Panc1 (cell line): ENCODE measurements around the gene SYNE1.

ENCODE experiments used
- POLR2AphosphoS5 ChIP-seq: IDR thresholded peaks from 2 replicates; pipeline ENCODE4 v1.6.1; 2012; ENCODE audit warnings: mild to moderate bottlenecking, low read depth, low read length, moderate library complexity
- SIN3A ChIP-seq: IDR thresholded peaks from 2 replicates; pipeline ENCODE4 v1.6.1; 2012; ENCODE audit warnings: low read depth, mild to moderate bottlenecking, low read length, moderate library complexity, borderline replicate concordance; ENCODE audit not compliant: insufficient read depth
- TCF7L2 ChIP-seq: IDR thresholded peaks from 2 replicates; pipeline ENCODE4 v1.6.1; 2011; ENCODE audit warnings: mild to moderate bottlenecking, low read depth, low read length, inconsistent platforms
- TF ChIP-seq, protein P1 (sequence below): fragments of 450-650 bp; IDR thresholded peaks from 2 replicates; pipeline ENCODE4 v1.5.1; 2017; ENCODE audit warnings: mild to moderate bottlenecking
- TF ChIP-seq, protein P2 (sequence below), 2 experiments: IDR thresholded peaks; 2 replicates each; pipeline ENCODE4 v1.6.1; 2011 to 2012; ENCODE audit warnings: low read depth in 2 of 2, control low read depth in 1 of 2, low read length in 1 of 2, mild to moderate bottlenecking in 1 of 2, moderate library complexity in 1 of 2; ENCODE audit not compliant: insufficient read depth in 1 of 2

DNA sequence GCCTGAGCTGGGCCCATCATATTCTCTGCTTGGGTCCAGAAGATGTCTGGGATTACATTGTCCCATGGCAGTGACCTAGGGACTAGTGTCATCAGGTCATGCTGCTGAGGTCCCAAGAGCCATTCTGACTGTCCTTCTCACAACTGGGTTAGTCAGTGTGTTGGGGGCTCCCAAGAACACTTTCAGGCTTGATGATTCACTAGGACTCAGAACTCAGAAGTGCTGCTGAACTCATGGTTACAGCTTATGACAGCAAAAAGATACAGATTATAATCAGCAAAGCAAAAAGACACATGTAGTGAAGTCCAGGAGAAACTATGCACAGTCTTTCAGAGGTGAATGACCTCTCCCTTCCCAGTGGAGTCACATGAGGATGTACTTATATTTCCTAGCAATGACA, 107.8 kb downstream of the SYNE1 start:
- TF ChIP-seq, protein P1, sequence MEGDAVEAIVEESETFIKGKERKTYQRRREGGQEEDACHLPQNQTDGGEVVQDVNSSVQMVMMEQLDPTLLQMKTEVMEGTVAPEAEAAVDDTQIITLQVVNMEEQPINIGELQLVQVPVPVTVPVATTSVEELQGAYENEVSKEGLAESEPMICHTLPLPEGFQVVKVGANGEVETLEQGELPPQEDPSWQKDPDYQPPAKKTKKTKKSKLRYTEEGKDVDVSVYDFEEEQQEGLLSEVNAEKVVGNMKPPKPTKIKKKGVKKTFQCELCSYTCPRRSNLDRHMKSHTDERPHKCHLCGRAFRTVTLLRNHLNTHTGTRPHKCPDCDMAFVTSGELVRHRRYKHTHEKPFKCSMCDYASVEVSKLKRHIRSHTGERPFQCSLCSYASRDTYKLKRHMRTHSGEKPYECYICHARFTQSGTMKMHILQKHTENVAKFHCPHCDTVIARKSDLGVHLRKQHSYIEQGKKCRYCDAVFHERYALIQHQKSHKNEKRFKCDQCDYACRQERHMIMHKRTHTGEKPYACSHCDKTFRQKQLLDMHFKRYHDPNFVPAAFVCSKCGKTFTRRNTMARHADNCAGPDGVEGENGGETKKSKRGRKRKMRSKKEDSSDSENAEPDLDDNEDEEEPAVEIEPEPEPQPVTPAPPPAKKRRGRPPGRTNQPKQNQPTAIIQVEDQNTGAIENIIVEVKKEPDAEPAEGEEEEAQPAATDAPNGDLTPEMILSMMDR = no peak
- no peak for TF ChIP-seq POLR2AphosphoS5
- TF ChIP-seq, protein P2, sequence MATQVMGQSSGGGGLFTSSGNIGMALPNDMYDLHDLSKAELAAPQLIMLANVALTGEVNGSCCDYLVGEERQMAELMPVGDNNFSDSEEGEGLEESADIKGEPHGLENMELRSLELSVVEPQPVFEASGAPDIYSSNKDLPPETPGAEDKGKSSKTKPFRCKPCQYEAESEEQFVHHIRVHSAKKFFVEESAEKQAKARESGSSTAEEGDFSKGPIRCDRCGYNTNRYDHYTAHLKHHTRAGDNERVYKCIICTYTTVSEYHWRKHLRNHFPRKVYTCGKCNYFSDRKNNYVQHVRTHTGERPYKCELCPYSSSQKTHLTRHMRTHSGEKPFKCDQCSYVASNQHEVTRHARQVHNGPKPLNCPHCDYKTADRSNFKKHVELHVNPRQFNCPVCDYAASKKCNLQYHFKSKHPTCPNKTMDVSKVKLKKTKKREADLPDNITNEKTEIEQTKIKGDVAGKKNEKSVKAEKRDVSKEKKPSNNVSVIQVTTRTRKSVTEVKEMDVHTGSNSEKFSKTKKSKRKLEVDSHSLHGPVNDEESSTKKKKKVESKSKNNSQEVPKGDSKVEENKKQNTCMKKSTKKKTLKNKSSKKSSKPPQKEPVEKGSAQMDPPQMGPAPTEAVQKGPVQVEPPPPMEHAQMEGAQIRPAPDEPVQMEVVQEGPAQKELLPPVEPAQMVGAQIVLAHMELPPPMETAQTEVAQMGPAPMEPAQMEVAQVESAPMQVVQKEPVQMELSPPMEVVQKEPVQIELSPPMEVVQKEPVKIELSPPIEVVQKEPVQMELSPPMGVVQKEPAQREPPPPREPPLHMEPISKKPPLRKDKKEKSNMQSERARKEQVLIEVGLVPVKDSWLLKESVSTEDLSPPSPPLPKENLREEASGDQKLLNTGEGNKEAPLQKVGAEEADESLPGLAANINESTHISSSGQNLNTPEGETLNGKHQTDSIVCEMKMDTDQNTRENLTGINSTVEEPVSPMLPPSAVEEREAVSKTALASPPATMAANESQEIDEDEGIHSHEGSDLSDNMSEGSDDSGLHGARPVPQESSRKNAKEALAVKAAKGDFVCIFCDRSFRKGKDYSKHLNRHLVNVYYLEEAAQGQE (IDR thresholded peaks at IDR 0.05; ENCODE audit: insufficient read depth in 1 of 2, low read depth in 2 of 2, low read length in 1 of 2) = no peak
- TF ChIP-seq SIN3A = no peak
- no peak for TF ChIP-seq TCF7L2
